ENCODE results near the gene MAP3K8.
"Not testable (repeated sequence)": the region's sequence is repeated elsewhere in the genome, so short reads cannot be mapped to it uniquely, and the experiment has no call there.

Gene MAP3K8

DNA sequence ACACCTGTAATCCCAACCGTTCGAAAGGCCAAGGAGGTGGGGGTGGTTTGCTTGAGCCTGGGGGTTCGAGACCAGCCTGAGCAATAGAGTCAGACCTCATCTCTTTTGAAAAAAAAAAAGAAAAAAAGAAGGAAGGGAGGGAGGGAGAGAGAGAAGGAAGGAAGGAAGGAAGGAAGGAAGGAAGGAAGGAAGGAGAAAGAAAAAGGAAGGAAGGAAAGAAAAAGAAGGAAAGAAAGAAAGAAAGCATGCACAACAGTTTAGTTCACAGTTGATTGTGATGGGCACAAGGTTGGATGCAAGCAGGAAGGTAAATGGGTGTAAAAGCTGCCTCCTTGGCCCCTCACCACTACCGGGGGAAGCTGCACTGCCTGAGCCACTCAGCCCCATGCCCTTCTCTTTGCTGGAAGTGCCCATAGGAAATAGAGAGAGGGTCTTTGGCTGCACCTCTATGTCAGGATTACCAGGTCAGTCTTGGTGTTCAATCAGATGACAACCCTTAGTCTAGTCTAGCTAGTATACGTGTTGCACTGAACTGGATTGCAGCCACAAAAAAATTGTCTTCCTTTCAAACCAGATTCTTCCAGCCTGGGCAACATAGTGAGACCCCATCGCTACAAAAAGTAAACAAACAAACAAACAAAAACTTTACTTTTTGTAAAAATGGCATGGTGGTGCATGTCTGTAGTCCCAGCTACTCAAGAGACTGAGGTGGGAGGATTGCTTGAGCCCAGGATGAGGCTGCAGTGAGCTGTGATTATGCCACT is 20.0 kb downstream of the MAP3K8 start:
- no peak for DNase-seq

GRCh38 chr10:30454744-30455510 is 20.9 kb downstream of the MAP3K8 start:
- DNase-seq = no peak

GRCh38 chr10:30455816-30456215 is 21.8 kb downstream of the MAP3K8 start:
- no peak for DNase-seq

GRCh38 chr10:30456266-30456665 is 22.3 kb downstream of the MAP3K8 start:
- DNase-seq = peak; percentile 39

DNA sequence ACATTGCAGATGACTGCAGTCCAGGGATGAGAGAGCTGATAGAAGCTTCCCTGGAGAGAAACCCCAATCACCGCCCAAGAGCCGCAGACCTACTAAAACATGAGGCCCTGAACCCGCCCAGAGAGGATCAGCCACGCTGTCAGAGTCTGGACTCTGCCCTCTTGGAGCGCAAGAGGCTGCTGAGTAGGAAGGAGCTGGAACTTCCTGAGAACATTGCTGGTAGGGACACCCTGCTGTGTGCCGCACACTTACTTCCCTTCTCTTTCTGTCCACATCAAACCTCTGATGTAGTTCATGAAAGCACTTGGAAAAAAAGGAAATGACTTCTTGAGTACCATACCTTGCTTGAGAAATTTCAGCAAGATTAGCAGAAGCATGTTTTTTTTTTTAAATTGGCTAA is 25.3 kb downstream of the MAP3K8 start:
- DNase-seq = no peak

DNA sequence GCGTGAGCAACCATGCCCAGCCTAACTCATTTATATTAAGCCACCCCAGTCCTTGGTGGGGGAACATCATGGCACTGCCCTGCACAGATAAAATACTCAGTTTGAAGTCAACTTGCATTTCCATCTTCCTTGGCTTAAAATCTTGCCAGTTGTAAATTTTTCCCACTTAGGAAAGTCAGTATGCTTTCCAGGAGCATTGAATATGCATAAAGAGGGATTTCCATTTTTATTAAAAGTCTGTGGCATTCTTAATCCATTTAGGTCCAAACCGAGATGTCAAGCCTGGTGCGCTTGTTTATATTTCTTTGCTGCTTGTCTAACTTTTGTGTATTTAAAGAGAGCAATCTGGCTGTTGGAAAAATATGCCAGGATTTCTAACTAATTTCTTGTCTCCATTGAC is 26.1 kb downstream of the MAP3K8 start:
- DNase-seq = no peak

DNA sequence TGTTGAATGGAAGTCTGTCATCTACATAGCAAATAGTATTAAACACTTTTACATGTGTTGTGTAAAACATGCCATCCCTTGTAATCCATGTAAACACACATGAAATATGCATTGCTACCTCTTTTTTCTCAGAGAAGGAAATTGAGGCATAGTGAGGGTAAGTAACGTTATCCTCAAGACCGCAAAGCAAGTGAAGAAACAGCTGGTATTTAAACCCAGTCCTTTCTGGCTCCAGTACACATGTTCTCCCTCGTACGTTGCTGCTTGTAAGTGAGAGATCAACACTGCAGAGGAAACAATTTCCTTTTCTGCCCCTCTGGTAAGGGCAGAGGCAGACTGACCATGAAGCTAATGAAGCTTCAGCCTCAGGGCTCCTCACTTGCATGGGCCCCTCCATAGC is 28.5 kb downstream of the MAP3K8 start:
- DNase-seq = no peak

DNA sequence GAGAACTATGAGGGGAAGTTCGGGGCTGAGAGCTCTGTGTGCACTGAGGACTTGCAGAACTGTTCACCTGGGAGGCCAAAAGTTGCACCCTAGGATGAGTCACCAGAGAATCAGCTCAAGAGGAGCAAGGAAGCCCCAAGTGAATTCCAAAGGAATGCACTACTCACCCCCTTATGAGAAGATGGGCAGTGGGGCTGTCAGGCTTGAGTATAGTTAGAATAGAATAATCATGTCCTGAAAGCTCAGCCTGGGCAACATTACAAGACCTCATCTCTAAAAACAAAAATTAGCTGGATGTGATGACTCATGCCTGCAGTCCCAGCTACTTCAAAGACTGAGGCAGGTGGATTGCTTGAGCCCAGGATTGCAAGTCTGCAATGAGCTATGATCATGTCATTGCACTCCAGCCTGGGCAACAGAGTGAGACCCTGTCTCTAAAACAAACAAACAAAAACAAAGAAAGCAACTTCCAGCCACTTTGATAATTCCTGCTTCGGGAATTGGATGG is 30.0 kb downstream of the MAP3K8 start:
- DNase-seq = no peak

DNA sequence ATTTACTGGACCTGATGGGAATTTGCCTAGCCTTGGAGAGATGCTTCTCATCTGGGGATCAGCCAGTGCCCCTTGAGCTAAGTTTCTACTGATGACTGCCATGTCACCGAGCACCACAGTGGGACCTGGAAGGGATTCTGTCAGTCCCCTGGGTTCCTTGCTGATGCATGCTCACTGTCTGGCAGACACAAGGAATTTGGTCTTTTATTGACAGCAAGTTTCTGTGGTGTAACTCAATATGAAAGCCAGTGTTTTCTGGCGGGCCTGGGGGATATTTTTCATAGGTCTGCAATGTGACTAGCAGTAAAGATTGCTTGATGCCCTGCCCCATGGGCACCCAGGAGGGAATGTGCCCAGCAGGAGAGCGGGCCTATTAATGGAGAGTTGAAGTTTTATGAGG is 30.7 kb downstream of the MAP3K8 start:
- no peak for DNase-seq

DNA sequence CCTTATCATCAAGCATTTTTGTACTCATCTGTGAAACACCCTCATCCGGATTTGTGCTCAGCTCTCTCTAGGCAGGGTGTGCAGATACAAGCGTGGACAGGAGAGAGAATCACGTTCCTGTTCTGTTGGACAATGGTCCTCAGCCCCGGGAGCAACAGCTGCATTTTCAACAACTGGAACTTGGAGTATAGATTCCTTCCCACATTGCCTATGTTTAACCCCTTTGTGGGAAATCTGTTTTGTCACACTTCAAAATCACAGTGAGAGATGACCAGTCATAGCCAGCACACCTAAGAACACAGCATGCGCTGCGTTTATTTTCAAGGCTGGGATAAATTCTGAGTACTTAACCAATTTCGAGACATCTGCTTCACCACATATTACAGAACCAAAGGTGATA is 32.5 kb downstream of the MAP3K8 start:
- no peak for DNase-seq

DNA sequence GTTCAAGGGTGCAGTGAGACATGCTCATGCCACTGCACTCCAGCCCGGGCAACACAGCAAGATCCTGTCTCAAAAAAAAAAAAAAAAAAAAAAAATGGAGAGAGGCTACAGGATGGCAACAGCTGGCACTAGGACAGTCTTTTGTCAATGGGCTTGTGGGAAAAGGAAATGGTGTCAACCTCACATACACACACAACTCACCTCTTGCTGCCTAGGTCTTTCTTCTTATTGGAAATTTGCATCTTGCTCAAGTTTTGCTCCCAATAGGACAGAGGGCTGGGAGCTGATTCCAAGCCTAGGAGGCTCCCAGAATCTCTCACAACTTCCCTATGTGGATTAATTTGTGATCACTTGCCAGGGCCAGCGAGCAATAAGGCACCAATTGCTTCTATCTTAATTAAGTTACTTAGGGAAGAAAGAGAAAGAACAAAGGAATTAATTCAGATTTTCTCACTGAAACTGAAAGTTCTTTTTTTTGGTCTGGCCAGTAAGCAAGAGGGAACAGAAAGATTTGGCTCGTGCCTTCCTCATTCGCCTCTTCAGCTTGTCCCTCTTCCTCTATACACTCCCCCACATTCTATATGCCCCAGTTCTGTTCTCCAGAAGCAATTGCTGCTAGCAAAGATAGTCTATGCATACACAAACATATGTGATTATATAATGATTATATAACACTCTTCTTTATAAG is 33.8 kb downstream of the MAP3K8 start:
- no peak for DNase-seq

DNA sequence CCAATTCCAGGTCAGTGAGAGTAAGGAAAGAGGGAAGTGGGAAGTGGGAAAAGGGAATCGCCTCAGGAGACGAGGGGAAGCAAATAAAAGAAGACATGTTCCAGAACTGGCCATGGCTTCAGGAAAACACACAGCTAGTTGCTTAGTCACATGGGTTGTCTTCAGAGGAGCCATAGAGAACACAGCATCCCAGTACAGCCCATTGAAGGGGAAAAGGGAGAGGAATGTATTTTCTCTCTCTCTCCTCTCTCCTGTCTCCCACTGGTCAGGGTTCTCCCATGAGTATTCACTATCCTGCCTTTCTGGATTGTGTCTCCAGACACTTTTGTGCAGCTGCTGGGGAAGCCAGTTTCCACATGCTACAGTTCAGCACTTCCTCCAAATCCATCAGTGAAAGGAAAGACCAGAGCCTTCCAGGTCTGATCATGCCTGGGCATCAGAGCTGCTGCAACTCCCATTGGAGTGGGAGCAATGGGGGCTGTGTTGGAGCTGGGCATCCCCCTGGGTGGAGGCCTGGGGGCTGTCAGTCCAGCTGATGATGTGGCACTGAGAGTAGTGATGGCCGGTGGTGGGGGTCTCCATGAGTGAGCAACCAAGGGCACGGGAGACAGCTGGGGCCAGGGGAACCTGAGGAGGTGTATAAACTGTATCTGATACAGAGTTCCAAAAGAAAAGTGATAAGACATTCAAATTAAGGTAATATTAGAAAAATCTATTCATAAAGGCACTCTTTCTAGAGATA is 38.6 kb downstream of the MAP3K8 start:
- no peak for DNase-seq

- DNase-seq = not testable (repeated sequence)
Measured at GRCh38 chr10:30475515-30475914, 41.5 kb downstream of the MAP3K8 start.

DNA sequence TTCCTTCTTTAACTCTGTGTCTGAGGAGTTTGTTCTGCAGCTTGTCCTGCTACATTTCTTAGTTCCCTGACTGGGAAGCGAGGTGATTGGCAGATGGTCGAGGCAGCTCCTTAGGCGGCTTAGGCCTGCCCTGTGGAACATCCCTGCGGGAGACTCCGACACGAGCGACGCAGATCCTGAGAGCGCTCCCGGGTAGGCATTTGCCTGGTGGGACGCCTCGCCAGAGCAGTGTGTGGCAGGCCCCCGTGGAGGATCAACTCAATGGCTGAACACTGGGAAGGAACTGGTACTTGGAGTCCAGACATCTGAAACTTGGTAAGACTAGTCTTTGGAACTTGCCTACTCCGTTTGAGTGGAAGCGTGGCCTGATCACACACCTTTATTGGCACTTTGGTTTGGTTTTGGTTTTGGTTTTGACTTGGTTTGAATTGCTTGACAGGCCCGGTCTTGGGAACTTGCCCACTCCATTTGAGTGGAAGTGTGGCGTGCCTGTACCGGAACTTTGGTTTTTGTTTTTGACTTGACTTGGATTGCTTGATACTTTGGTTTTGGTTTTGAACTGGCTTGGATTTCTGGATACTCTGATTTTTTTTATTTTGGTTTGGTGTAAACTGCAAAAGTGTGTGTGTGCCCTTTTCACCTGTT is 42.6 kb downstream of the MAP3K8 start:
- no peak for DNase-seq

DNA sequence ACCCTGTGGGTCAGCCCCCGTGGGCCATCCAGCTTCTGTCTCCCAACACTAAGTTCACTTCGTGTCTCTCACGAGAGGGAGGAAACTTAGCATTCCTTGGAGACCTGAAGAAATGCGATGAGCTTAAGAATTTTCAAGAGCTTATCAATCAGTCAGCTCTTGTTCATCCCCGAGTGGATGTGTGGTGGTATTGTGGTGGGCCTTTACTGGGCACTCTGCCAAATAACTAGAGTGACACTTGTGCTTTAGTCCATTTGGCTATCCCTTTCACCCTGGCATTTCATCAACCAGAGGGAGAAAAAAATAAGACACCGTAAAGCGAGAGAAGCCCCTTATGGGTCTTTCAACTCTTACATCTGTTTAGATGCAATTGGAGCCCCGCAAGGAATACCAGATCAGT is 45.5 kb downstream of the MAP3K8 start:
- DNase-seq = not testable (repeated sequence)

- no peak for DNase-seq
Measured at GRCh38 chr10:30481603-30482002, 47.6 kb downstream of the MAP3K8 start.

GRCh38 chr10:30488316-30488715 is 54.3 kb downstream of the MAP3K8 start:
- DNase-seq = no peak

DNA sequence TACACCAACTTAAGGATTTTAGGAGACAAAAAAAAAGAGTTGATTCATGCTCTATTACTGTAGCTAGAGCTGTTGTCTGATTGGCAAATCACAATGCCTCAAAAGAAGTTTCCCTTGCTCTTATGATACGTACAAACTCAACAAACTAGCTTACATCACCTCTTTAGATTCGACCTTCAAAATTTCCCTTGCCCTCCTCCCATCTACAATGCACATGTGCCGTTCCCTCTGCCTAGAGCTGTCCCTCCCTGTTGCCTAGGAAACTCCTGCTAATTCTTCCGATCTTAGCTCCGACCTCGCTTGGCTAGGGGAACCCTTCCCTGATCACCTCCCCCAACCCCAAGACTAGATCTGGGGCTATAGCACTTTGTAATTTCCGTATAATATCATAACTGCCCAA is 55.4 kb downstream of the MAP3K8 start:
- no peak for DNase-seq

DNA sequence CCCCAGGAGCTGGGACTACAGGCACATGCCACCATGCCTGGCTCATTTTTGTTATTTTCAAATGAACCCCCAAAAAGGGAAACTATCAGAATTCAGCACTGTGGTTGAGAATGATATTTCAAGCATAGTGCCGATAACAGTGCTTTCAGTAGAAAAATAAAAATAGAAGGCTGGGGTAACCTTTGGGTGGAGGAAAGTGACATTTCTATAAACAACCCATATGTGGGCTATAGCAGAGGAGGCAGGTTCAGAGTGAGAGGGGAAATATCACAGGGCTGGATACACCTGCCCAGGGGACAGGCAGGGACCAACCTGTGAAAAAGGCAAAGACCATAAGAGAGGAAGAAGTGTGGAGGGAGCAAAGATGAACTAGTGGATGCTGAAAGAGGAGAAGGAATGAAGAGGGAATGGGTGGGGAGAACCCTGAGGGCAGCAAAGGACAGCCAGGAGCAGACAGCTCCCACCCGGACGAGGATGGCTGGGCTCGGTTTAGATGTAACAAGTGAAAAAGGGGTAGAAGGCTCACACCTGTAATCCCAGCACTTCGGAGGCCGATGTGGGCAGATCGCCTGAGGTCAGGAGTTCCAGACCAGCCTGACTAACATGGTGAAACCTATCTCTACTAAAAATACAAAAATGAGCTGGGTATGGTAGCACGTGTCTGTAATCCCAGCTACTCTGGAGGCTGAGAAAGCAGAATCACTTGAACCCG is 56.5 kb downstream of the MAP3K8 start:
- no peak for DNase-seq

GRCh38 chr10:30491204-30491915 is 57.4 kb downstream of the MAP3K8 start:
- no peak for DNase-seq

DNA sequence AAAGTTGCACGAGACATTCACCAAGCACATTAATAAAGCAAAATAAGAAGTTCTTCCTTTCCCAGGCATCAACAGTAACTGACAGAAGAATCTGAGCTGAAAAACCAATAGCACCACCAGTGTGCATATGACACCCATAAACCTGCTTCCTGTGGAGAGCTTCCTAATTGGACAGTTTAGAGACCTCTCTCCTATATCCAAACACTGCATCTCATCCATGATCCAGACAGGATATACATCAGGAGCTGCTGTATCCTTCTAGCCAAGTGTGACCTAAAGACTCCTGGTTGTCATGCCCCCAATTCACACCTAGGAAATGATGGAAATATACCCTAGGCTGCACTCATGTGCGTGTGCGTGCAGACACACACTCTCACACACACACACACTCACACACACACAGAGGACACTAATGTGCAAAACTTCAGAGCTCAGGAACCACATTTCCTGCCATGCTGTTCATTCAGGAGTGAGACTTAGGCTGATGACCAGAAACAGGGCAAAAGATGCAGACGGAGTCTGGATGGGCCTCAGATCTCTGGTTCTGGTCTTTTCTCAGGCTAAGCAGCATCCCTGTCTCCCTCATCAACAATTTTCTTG is 58.0 kb downstream of the MAP3K8 start:
- DNase-seq = peak; percentile 18
